Smooth muscle cell (in vitro differentiated cells): ENCODE results near the gene TRPV4. TPM values are rescaled to one million over a fixed set of nuclear protein-coding genes. Genes with fewer than 3 reads are reported as not detected.

Experiments used
- DNase-seq: peaks from one replicate; lab custom pipeline; 2025; ENCODE audit not compliant: unreplicated experiment; lab: John Stamatoyannopoulos, UW
- H2AFZ ChIP-seq: fragments of 200-600 bp; sonication (generic); 2 replicates; pipeline ENCODE4 v1.6.0; 2016; ENCODE audit warnings: antibody characterized with exemption, low read depth, mild to moderate bottlenecking
- H3F3A ChIP-seq: fragments of 200-600 bp; sonication (generic); 2 replicates; pipeline ENCODE4 v1.6.0; 2017; ENCODE audit warnings: antibody characterized with exemption, low read depth
- H3K27ac ChIP-seq: fragments of 200-600 bp; sonication (generic); 2 replicates; pipeline ENCODE4 v1.5.1; 2016; ENCODE audit warnings: low read depth, mild to moderate bottlenecking
- H3K27me3 ChIP-seq: fragments of 200-600 bp; sonication (generic); 2 replicates; pipeline ENCODE4 v1.6.1; 2016; ENCODE audit warnings: low read depth, mild to moderate bottlenecking
- H3K36me3 ChIP-seq: fragments of 200-600 bp; sonication (generic); 2 replicates; pipeline ENCODE4 v1.5.1; 2016; ENCODE audit warnings: low read depth
- H3K4me1 ChIP-seq: fragments of 200-600 bp; sonication (generic); 2 replicates; pipeline ENCODE4 v1.5.1; 2016; ENCODE audit warnings: low read depth
- H3K4me2 ChIP-seq: fragments of 200-600 bp; sonication (generic); 2 replicates; pipeline ENCODE4 v1.6.0; 2016; ENCODE audit warnings: mild to moderate bottlenecking
- H3K4me3 ChIP-seq: fragments of 200-600 bp; sonication (generic); 2 replicates; pipeline ENCODE4 v1.5.1; 2016; ENCODE audit warnings: mild to moderate bottlenecking
- H3K79me2 ChIP-seq: fragments of 200-600 bp; sonication (generic); 2 replicates; pipeline ENCODE4 v1.6.0; 2016; ENCODE audit warnings: low read depth, mild to moderate bottlenecking
- H3K9ac ChIP-seq: fragments of 200-600 bp; sonication (generic); 2 replicates; pipeline ENCODE4 v1.6.0; 2016; ENCODE audit warnings: low read depth
- H3K9me3 ChIP-seq: fragments of 200-600 bp; sonication (generic); replicated peaks from 2 replicates; pipeline ENCODE4 v1.5.1; 2016; ENCODE audit warnings: low read depth
- H4K20me1 ChIP-seq: fragments of 200-600 bp; sonication (generic); 2 replicates; pipeline ENCODE4 v1.6.0; 2016; ENCODE audit warnings: low read depth
- WGBS: methylation state at CpG from one replicate; pipeline ENCODE4 v1.1.7; 2016; ENCODE audit warnings: low lambda C conversion rate; 5-methylcytosine and 5-hydroxymethylcytosine counted together
- polyA plus RNA-seq: library from polyadenylated mRNA; unstranded; fragments of >200 nt; fragmentation: Nextera tagmentation; extraction: Ambion mirVana; gene quantifications from 2 replicates; pipeline ENCODE4 v1.2.1, GENCODE V29; 2016
- total RNA-seq: library from RNA; depleted of rRNA; stranded (reverse); fragments of >200 nt; gene quantifications from 2 replicates; pipeline ENCODE4 v1.2.3, GENCODE V29; 2014
- TF ChIP-seq, protein P1 (sequence below): fragments of 200-600 bp; sonication (generic); IDR thresholded peaks from 2 replicates; pipeline ENCODE4 v1.5.1; 2017; ENCODE audit warnings: borderline replicate concordance, mild to moderate bottlenecking, antibody characterized with exemption; ENCODE audit not compliant: insufficient read depth, poor library complexity, severe bottlenecking

Gene TRPV4
- total and polyA plus RNA-seq, 2 experiments from 2014 or later, result 1.5 to 1.9 TPM

DNA sequence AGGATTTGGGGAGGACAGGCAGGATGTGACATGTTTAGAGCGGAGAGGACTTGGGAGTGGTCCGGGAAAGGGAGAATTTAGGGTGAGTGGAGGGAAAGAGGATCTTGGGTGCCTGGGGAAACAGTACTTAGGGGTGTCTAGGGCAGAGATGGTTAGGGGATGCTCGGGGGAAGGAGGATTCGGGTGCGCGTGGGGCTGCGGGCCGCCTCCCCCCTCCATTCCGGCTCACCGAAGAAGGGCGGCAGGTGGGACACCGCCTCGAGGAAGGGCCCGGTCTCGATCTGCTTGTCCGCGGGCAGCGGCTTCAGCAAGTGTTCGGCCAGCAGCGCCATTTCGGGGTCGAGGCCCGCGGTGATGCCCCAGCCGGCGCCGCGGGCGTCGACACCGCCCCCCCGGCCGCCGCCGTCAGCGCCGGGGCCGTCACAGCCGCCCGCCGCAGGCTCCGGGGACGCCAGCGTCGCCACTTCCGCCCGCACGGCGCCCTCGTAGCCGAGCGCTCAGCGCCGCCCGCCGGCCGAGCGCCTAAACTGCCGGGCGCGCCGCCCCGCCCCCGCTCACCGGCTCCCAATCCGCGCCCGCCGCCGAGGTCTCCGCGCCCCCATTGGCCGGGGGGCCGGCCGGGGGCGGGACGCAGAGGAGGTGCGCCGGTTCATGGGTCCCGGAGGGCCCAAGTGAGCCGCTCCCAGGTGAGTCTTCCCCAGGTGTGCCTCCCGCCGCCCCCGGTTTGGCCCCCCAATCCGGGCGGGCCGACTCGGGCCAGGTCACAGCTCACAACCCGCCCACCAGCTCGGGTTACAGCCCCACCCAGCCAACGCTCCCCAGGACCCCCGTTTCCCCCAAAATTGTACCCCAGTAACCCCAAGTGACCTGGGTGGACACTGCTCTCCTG is 47.1 kb upstream of the TRPV4 start, which contains the start of gene GLTP:
Gene GLTP (minus strand): TSS at position 499 of the 889 bp plus-strand sequence. CDS start 167 bp downstream, at position 332.
- Histone ChIP-seq H3K79me2 (peaks cover 28% of the 10 kb centered on the region), H3K36me3 (no peaks in the 10 kb centered on the region), H3K4me2 (peak within 1 kb of the TSS; percentile 87), H3K9ac (peak within 1 kb of the TSS; percentile 55), H4K20me1 (peaks cover 38% of the 10 kb centered on the region), H3K4me1 (peaks cover 17% of the 10 kb centered on the region), H3K9me3 (no peaks in the 10 kb centered on the region), H3K4me3 (peak within 1 kb of the TSS; percentile 58), H3F3A (no peaks in the 10 kb centered on the region), H3K27me3 (no peaks in the 10 kb centered on the region), H3K27ac (no peak within 1 kb of the TSS), H2AFZ (peak within 1 kb of the TSS; percentile 90)
- peak; percentile 31 for DNase-seq
- TF ChIP-seq, protein P1, sequence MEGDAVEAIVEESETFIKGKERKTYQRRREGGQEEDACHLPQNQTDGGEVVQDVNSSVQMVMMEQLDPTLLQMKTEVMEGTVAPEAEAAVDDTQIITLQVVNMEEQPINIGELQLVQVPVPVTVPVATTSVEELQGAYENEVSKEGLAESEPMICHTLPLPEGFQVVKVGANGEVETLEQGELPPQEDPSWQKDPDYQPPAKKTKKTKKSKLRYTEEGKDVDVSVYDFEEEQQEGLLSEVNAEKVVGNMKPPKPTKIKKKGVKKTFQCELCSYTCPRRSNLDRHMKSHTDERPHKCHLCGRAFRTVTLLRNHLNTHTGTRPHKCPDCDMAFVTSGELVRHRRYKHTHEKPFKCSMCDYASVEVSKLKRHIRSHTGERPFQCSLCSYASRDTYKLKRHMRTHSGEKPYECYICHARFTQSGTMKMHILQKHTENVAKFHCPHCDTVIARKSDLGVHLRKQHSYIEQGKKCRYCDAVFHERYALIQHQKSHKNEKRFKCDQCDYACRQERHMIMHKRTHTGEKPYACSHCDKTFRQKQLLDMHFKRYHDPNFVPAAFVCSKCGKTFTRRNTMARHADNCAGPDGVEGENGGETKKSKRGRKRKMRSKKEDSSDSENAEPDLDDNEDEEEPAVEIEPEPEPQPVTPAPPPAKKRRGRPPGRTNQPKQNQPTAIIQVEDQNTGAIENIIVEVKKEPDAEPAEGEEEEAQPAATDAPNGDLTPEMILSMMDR, result peak; percentile 41
- 1% methylated on average over 31 of the region's 92 CpGs for WGBS

DNA sequence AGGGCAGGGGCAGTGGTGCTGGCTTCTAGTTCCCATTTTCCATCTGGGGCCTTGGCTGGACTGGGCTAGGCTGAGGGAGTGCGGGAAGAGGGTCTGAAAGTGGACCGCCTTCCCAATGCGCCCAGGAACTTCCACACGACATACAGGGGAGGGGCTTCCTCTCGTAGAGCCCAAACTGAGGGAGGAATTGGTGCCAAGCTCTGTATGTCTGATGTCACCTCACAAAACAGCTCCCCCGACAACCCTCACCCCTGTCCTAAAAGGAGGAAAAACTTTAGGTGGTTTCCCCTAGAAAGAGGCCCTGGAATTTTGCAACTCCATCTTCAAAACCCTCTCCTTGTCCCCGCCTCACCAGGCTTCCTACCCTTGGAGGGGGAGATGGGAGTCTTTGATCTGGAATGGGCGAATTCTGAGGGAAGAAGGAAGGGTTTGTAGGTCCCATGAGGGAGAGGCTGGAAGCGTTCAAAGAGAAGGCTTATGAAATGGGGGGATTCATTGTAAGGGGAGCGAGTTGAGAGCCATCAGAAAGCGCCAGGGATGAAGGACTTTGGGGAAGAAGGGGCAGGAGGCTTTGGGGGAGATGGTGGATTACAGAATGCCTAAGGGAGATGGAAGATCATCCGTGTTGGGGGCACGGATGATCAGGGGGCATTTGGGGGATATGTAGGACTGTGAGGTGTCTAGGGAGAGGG is 46.3 kb upstream of the TRPV4 start:
- peaks cover 17% of the 10 kb centered on the region for H3K4me1 ChIP-seq
- peaks cover 46% of the 10 kb centered on the region for H4K20me1 ChIP-seq
- TF ChIP-seq, protein P1, result no peak
- no peak for DNase-seq
- no peaks in the 10 kb centered on the region for H3K9me3 ChIP-seq
- H3K4me3 ChIP-seq, result peak overlapping the region; percentile 58
- 4% methylated on average over 13 of the region's 13 CpGs for WGBS
- peaks cover 31% of the 10 kb centered on the region for H3K79me2 ChIP-seq
- H3K36me3 ChIP-seq, result no peaks in the 10 kb centered on the region
- H3K4me2 ChIP-seq, result peak overlapping the region; percentile 86
- no peaks in the 10 kb centered on the region for H3F3A ChIP-seq
- H3K27me3 ChIP-seq, result no peaks in the 10 kb centered on the region
- H3K27ac ChIP-seq, result no peak overlapping the region
- peak overlapping the region; percentile 71 for H2AFZ ChIP-seq
- peak overlapping the region; percentile 55 for H3K9ac ChIP-seq

DNA sequence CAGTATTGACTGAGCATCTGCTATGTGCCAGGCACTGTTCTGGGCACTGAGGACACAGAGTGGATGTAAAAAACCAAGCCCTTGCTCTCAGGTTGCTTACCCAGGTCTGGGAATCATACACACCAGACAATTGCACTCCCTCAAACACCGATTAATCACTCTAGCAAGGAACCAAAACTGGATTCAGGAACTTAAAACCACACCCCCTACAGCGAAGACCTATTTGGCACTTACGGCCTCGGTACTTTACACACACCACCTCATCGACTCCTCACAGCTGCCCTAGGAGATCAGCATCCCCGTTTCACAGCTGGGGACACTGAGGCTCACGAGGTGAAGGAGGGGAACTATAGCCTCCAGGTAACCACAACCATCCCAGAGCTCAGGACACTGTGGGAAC is 45.6 kb upstream of the TRPV4 start:
- H3K27ac ChIP-seq, result no peak overlapping the region
- H3K9ac ChIP-seq, result no peak overlapping the region
- H3K79me2 ChIP-seq, result peaks cover 33% of the 10 kb centered on the region
- DNase-seq, result no peak
- WGBS, result 67% methylated on average over 7 of the region's 7 CpGs
- no peak overlapping the region for H2AFZ ChIP-seq
- H4K20me1 ChIP-seq, result peaks cover 54% of the 10 kb centered on the region
- TF ChIP-seq, protein P1, result no peak
- no peaks in the 10 kb centered on the region for H3F3A ChIP-seq
- no peaks in the 10 kb centered on the region for H3K9me3 ChIP-seq
- no peaks in the 10 kb centered on the region for H3K36me3 ChIP-seq
- H3K4me1 ChIP-seq, result peaks cover 17% of the 10 kb centered on the region
- H3K27me3 ChIP-seq, result no peaks in the 10 kb centered on the region
- H3K4me2 ChIP-seq, result peak overlapping the region; percentile 86
- H3K4me3 ChIP-seq, result peak overlapping the region; percentile 58
